ENCODE results near the gene TEX22. TPM values are rescaled to one million over a fixed set of nuclear protein-coding genes. Genes with fewer than 3 reads are reported as not detected.

The TEX22 gene
- total RNA-seq, 4 donors from 2014 or later: not detected

DNA sequence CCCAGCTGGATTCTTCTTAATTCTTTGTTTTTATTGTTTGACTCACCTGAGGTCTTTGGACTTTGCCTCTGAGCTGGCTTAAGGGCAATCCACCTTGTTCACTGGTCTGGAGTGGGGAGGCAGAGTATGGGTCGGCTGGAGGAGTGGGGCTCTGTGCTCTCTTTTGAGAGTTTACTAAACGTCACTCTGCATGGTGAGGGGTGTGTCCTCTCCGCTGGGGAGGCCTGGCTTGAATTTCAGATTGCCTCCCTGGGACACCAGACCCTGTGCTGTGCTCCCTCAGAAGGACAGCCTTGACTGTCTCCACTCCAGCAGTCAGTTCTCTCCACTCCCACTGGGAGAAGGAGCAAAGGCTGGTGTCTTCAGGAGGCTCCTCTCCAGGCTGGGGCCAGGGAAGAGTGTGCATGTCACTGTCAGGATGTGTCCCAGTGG, 19.4 kb downstream of the TEX22 start:
- H3K27ac ChIP-seq: no peak overlapping the region
- H3K36me3 ChIP-seq: no peaks in the 10 kb centered on the region
- no peak overlapping the region for H3K4me3 ChIP-seq
- no peaks in the 10 kb centered on the region for H3K27me3 ChIP-seq
- H3K4me1 ChIP-seq: peaks cover 28 to 39% of the 10 kb centered on the region in 2 donors
- ATAC-seq: no peak
- no peaks in the 10 kb centered on the region for H3K9me3 ChIP-seq
- in situ Hi-C loops (cut with MboI; ENCODE audit: low sequenced_read_pairs in 4 of 4): no loop called here
- no peak for DNase-seq
- TF ChIP-seq, protein P1, sequence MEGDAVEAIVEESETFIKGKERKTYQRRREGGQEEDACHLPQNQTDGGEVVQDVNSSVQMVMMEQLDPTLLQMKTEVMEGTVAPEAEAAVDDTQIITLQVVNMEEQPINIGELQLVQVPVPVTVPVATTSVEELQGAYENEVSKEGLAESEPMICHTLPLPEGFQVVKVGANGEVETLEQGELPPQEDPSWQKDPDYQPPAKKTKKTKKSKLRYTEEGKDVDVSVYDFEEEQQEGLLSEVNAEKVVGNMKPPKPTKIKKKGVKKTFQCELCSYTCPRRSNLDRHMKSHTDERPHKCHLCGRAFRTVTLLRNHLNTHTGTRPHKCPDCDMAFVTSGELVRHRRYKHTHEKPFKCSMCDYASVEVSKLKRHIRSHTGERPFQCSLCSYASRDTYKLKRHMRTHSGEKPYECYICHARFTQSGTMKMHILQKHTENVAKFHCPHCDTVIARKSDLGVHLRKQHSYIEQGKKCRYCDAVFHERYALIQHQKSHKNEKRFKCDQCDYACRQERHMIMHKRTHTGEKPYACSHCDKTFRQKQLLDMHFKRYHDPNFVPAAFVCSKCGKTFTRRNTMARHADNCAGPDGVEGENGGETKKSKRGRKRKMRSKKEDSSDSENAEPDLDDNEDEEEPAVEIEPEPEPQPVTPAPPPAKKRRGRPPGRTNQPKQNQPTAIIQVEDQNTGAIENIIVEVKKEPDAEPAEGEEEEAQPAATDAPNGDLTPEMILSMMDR (IDR thresholded peaks at IDR 0.05 in 4 of 5, conservative IDR thresholded peaks at IDR 0.05 in 1 of 5): no peak
- no peak for TF ChIP-seq POLR2A (IDR thresholded peaks at IDR 0.05)
- intact Hi-C loops (cut with DNase I; ENCODE audit: low total_unique reads): loop anchor here (10.0 kb wide), 1 partner anchor 113 kb away; the partner anchor contains the start of gene BRF1

DNA sequence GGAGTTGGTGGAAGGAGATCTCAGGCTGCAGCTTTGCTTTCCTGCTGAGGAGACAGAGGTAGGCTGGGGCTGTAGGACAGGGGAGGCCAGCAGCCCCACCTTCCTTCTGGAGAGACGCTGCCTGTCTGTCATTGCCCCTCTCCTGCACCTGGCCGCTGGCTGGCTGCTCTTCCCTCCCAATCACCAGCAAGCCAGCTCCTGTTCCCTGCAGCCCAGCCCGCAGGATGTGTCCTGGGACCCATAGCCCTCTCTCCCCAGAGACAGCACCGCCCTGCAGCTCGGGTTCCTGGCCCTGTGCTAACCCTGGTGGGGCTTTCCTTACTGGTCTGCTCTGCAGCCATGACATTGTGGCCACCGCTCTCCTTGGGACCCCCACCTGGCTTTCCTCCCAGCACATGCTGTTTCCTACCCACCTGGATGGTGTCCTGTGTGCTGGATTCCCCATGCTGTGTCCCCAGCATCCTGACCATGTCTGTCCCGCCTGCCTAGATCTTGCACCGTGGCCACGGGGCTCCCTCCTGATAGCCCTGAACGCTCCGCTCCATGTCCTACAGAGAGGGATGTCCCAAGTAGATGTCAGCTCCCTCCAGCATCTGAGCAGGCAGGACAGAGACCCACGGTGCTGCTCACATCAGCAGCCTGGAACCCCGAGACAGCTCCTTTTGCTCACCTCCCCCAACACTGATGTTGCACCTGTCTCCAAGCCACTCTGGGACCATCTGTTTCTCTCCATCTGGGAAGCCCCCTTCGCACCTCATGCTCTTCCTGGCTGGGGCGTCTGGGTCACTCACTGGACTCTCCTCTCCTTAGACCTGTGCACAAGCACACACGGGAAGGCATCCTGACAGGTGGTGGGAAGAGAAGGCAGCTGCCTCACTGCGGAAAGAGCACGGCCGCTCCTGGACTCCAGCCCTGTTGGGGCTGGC, 20.2 kb downstream of the TEX22 start:
- intact Hi-C loops (cut with DNase I; ENCODE audit: low total_unique reads): loop anchor here (10.0 kb wide), 1 partner anchor 114 kb away; the partner anchor contains the start of gene BRF1
- Histone ChIP-seq H3K9me3 (no peaks in the 10 kb centered on the region), H3K4me1 (peaks cover 28 to 39% of the 10 kb centered on the region in 2 donors), H3K36me3 (no peaks in the 10 kb centered on the region), H3K27ac (peak overlapping the region; percentile 81 to 88 (median 82)), H3K4me3 (peak overlapping the region; percentile 71 to 95 (median 78)), H3K27me3 (no peaks in the 10 kb centered on the region)
- ATAC-seq (no peak), DNase-seq (no peak)
- TF ChIP-seq, protein P1 (IDR thresholded peaks at IDR 0.05 in 4 of 5, conservative IDR thresholded peaks at IDR 0.05 in 1 of 5): no peak
- no peak for TF ChIP-seq POLR2A (IDR thresholded peaks at IDR 0.05)
- in situ Hi-C loops (cut with MboI; ENCODE audit: low sequenced_read_pairs in 4 of 4): no loop called here

- intact Hi-C loops (cut with DNase I; ENCODE audit: low total_unique reads) (loop anchor here (10.0 kb wide), 1 partner anchor 115 kb away; the partner anchor contains the start of gene BRF1), in situ Hi-C loops (cut with MboI; ENCODE audit: low sequenced_read_pairs in 4 of 4) (no loop called here)
- Histone ChIP-seq H3K36me3 (no peaks in the 10 kb centered on the region), H3K9me3 (no peaks in the 10 kb centered on the region), H3K4me3 (peak within 1 kb of the TSS; percentile 71 to 95 (median 78)), H3K27me3 (no peaks in the 10 kb centered on the region), H3K4me1 (peaks cover 28 to 36% of the 10 kb centered on the region in 2 donors), H3K27ac (peak within 1 kb of the TSS; percentile 81 to 88 (median 82))
- ATAC-seq (peak; percentile 57 to 63), DNase-seq (no peak)
- TF ChIP-seq, protein P1 (IDR thresholded peaks at IDR 0.05 in 4 of 5, conservative IDR thresholded peaks at IDR 0.05 in 1 of 5): no peak
- TF ChIP-seq POLR2A (IDR thresholded peaks at IDR 0.05): peak in 1 of 2 donors; percentile 43
These were observed 21.1 kb downstream of the TEX22 start, which contains the start of gene MTA1 for GRCh38 chr14:105419195-105420091. Gene MTA1, plus strand, starts transcription at chr14:105419827. Its CDS starts 209 bp downstream, at chr14:105420036.

GRCh38 chr14:105420101-105420973, 22.0 kb downstream of the TEX22 start:
- Histone ChIP-seq H3K9me3 (no peaks in the 10 kb centered on the region), H3K36me3 (no peaks in the 10 kb centered on the region), H3K27ac (peak overlapping the region; percentile 69 to 77 (median 72)), H3K27me3 (no peaks in the 10 kb centered on the region), H3K4me1 (peaks cover 26 to 32% of the 10 kb centered on the region in 2 donors), H3K4me3 (peak overlapping the region; percentile 59 to 75 (median 66))
- TF ChIP-seq POLR2A (IDR thresholded peaks at IDR 0.05): no peak
- TF ChIP-seq, protein P1 (IDR thresholded peaks at IDR 0.05 in 4 of 5, conservative IDR thresholded peaks at IDR 0.05 in 1 of 5): no peak
- DNase-seq: no peak
- intact Hi-C loops (cut with DNase I; ENCODE audit: low total_unique reads): no loop called here
- ATAC-seq: no peak
- in situ Hi-C loops (cut with MboI; ENCODE audit: low sequenced_read_pairs in 4 of 4): no loop called here

All from gastrocnemius medialis (tissue), 4 donors.